Measurements from ENCODE around the gene PTRH1.

Gene PTRH1

GRCh38 chr9:127693143-127693542 lies 22.3 kb downstream of the PTRH1 start:
- no peak for DNase-seq

DNA sequence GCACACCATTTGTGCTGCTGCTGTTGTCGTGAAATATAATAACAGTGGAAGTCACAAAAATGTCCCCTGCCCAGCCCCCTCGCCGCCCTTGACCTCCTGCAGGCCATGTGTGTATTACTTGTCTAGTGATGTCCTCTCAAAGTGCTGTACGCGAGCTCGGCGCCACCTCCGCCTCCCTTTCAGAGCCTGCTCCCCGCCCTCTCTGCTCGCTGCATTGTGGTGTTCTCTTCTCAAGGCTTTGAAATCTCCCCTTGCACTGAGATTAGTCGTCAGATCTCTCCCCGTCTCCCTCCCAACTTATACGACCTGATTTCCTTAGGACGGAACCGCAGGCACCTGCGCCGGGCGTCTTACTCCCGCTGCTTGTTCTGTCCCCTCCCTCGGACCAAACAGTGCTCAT lies 23.4 kb downstream of the PTRH1 start:
- no peak for DNase-seq

- DNase-seq, result no peak
Observed at GRCh38 chr9:127690735-127691134, 24.7 kb downstream of the PTRH1 start.

DNA sequence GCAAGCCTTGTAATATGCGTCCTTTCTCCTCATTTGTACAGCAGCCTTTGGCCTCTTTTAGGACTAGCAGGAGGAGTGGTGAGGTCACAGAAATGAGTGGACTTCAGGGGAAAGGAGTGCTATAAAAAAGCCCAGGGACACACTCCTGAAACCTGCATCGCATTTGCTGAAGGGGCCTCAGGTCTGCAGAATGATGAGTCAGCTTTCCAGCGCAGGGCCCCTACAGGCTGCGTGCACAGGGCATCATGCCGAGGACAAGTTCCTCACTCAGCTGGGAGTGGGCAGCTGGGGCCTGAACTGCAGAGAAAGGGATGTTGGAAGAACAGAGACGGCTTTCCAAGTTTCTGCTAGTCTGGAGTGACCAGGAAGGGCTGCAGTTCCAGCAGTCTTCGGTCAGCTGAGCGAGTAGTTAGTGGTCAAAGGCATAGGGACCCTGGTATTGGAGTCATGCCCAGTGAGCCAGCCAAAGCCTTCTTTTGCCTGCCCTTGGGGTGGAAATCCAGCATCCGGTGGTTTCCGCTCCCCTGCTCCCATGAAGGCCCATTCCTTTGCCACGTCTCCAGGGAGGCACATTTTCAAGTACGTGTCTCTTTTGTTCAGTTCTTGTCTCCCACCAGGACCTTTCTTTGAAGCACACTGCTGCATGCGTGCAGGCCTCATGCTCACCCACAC lies 26.0 kb downstream of the PTRH1 start:
- DNase-seq, result no peak

DNA sequence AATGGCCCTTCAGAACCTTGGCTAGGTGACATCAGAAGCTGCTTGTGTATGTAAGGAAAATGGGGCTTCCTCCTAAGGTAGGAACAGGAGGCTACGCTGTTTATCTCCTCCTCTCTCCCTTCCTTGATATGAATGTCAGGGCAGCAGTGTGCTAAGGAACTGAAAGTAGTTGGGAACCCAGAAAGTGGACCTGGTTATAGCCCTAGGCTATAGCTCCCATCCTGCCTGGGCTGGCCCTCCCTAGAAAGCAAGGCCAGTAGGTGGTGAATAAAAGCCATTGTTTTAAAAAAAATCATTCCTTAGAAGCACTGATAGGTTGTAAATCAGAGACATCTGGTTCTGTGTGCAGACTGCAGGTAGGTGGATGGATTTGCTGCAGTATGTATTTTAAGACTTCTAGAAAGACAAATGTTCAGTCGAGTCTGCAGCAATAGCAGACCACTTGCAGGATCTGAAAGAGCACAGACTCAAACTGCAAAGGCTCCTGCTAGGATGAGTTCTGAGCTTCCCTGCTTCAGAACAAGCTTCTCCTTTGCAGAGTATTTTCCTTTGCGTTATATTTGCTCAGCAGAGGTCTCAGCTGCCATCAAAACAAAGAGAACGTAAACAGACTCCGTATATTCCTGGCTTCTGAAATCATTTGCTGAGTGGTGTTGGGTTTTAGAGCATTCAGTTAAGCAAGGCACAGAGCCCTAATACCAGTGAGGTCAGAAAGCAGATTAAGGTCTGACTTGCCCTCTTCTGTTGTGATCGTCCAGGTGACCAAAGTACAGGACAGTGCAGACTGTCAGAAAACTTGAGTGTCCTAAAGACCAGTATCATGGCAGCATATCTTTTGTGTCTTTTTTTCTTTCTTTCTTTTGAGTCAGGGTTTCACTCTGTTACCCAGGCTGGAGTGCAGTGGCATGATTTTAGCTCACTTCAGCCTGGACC lies 28.7 kb downstream of the PTRH1 start:
- DNase-seq, result no peak

GRCh38 chr9:127684576-127684975 lies 30.9 kb downstream of the PTRH1 start:
- no peak for DNase-seq

- no peak for DNase-seq
Observed at GRCh38 chr9:127683723-127684122, 31.7 kb downstream of the PTRH1 start.

GRCh38 chr9:127682351-127683136 lies 32.9 kb downstream of the PTRH1 start:
- no peak for DNase-seq

DNA sequence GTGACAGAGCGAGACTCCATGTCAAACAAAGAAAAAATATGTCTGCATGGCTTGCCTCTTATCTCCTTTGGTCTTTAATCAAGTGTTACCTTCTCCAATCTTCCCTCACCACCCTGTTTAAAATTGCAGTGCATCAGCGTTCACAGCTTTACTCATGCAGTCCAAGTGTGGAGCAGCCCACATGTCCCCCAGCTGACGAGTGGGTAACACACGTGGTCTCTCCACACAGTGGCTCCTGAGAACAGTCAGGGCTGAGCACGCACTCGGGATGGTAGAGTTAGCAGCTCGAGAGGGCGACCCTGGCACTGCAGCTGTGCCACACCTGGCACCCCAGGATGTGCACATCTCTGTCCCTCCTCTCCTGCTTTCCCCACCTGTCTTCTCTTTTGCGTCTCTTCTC lies 34.6 kb downstream of the PTRH1 start:
- no peak for DNase-seq

- no peak for DNase-seq
Observed at GRCh38 chr9:127680226-127680625, 35.2 kb downstream of the PTRH1 start.

DNA sequence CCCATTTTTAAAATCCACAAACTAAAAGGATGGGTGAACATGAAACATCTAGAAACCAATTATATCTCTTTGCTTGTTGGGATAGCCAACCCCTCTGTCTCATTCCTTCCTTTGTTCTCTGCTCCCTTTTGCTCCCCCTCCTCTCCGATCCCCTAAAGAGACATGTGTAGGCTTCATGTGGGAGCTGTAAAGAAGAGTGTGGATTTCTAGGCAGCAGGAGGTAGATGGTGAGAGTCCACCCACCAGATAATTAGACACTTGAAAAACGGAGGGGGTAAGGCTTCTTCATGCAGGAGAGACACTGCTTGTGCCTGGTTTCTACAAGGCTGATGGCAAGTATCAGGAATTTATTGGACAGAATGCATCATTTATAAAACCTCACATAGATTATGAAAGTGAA lies 36.0 kb downstream of the PTRH1 start:
- DNase-seq, result no peak

- DNase-seq, result no peak
Observed at GRCh38 chr9:127676638-127677037, 38.8 kb downstream of the PTRH1 start.

DNA sequence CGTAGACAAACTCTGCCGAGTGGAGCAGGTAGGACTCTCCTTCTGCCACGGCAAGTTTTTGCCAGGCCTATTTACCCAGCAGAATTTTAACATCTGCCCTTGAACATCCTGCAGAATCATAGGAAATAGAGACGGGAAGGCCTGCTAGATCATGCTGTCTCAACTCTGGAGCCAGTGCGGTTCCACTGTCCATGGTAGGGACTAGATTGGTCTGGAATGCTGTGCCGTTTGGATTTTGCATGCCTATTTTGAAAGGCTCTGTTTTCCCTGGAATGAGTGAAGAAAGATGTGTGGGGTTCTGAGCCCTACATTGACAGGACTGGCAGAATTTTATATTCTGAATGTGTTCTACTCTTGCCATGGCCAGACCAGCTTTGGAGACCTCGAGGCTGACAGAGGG lies 42.2 kb downstream of the PTRH1 start:
- no peak for DNase-seq

GRCh38 chr9:127667906-127668305 lies 47.6 kb downstream of the PTRH1 start:
- no peak for DNase-seq

GRCh38 chr9:127667127-127667844 lies 48.2 kb downstream of the PTRH1 start:
- no peak for DNase-seq

DNA sequence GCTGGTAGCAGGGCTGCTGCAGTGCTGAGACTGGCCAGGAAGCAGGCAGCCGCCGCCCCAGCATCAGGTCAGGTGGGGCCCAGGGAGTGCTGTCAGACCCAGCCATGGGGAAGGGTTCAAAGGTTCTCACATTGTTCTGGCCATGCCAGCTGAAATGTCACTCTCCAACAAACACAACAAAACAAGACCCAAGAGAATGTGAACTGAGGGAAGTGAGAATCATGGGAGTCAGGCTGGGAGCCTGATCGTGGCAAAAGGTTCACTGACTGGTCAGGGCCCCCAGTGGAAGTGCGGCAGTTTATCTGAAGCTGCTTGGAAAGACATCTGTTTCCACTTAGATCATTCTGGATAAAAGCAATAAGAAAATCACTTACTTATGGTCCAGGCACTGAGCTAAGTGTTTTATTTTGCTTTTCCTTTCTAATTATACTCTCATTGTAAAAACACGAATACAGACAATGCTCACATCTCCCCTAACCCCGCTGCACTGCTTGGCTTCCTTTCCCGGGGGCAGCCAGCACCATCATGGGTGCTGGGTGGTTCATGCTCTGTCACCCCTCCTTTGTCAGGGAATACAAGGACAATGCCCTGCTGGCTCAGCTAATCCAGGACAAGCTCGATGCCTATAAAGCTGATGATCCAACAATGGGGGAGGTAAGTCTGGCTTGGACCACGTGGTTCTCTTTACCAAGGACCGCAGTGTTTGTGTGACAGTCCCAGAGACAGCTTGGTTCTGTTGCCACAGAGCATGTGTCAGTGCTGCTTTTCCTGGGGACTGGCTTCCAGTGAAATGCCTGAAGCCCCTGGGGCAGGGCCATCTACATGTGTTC lies 50.6 kb downstream of the PTRH1 start:
- no peak for DNase-seq

GRCh38 chr9:127664324-127664677 lies 51.2 kb downstream of the PTRH1 start:
- DNase-seq, result no peak
